HEK293T (cell line): Measurements from ENCODE around the gene REV3L.

Experiments used
- BHLHE40 ChIP-seq: fragments of 450-650 bp; IDR thresholded peaks from 2 replicates; pipeline ENCODE4 v1.6.1; 2016; ENCODE audit warnings: mild to moderate bottlenecking, moderate library complexity, borderline replicate concordance
- ELF4 ChIP-seq: fragments of 450-650 bp; IDR thresholded peaks from 2 replicates; pipeline ENCODE4 v1.6.1; 2017; ENCODE audit warnings: antibody characterized with exemption
- FOXA1 ChIP-seq: fragments of 450-650 bp; IDR thresholded peaks from 2 replicates; pipeline ENCODE4 v1.6.1; 2016; ENCODE audit warnings: mild to moderate bottlenecking
- FOXK2 ChIP-seq: fragments of 450-650 bp; IDR thresholded peaks from 2 replicates; pipeline ENCODE4 v1.6.1; 2016; ENCODE audit warnings: mild to moderate bottlenecking
- FOXM1 ChIP-seq: fragments of 450-650 bp; IDR thresholded peaks from 2 replicates; pipeline ENCODE4 v1.6.1; 2017; ENCODE audit warnings: mild to moderate bottlenecking, borderline replicate concordance
- HDGF ChIP-seq: fragments of 450-650 bp; IDR thresholded peaks from 2 replicates; pipeline ENCODE4 v1.6.1; 2017; ENCODE audit warnings: antibody characterized with exemption, borderline replicate concordance
- LEF1 ChIP-seq: fragments of 450-650 bp; IDR thresholded peaks from 2 replicates; pipeline ENCODE4 v1.6.1; 2017; ENCODE audit warnings: mild to moderate bottlenecking, borderline replicate concordance
- PKNOX1 ChIP-seq: fragments of 450-650 bp; IDR thresholded peaks from 2 replicates; pipeline ENCODE4 v1.6.1; 2016
- SP1 ChIP-seq: fragments of 450-650 bp; IDR thresholded peaks from 2 replicates; pipeline ENCODE4 v1.6.1; 2017
- SUZ12 ChIP-seq: fragments of 450-650 bp; IDR thresholded peaks from 2 replicates; pipeline ENCODE4 v1.6.1; 2016; ENCODE audit warnings: mild to moderate bottlenecking
- TARDBP ChIP-seq: fragments of 450-650 bp; IDR thresholded peaks from 2 replicates; pipeline ENCODE4 v1.6.1; 2016
- ZNF384 ChIP-seq: fragments of 450-650 bp; IDR thresholded peaks from 2 replicates; pipeline ENCODE4 v1.6.1; 2016

GRCh38 chr6:111530218-111530617 lies 47.2 kb upstream of the REV3L start:
- TF ChIP-seq ZNF384 (no peak), SP1 (no peak), PKNOX1 (no peak), BHLHE40 (no peak), LEF1 (no peak), ELF4 (no peak), FOXK2 (no peak), FOXA1 (no peak), FOXM1 (no peak), SUZ12 (no peak), HDGF (no peak), TARDBP (no peak)
